AG10803 (cell line): ENCODE data around the gene RNF32.

ENCODE experiments used
- DNase-seq: peaks from one replicate; pipeline ENCODE4 v3.0.0; 2010; ENCODE audit warnings: low read depth
- H3K4me3 ChIP-seq: 2 replicates; pipeline ENCODE4 v1.5.1; 2011; ENCODE audit warnings: mild to moderate bottlenecking, low read length, control low read depth
- CTCF ChIP-seq: conservative IDR thresholded peaks from 2 replicates; pipeline ENCODE4 v1.5.1; 2011; ENCODE audit warnings: mild to moderate bottlenecking, low read length, control low read depth, inconsistent platforms

RNF32 gene

GRCh38 chr7:156657681-156658080 lies 17.1 kb downstream of the RNF32 start:
- TF ChIP-seq CTCF: no peak
- H3K4me3 ChIP-seq: no peak overlapping the region
- DNase-seq: no peak

GRCh38 chr7:156659203-156659602 lies 18.6 kb downstream of the RNF32 start:
- no peak for TF ChIP-seq CTCF
- no peak overlapping the region for H3K4me3 ChIP-seq
- no peak for DNase-seq

GRCh38 chr7:156659961-156660360 lies 19.4 kb downstream of the RNF32 start:
- no peak for TF ChIP-seq CTCF
- DNase-seq: no peak
- no peak overlapping the region for H3K4me3 ChIP-seq

- no peak for DNase-seq
- H3K4me3 ChIP-seq: no peak overlapping the region
- TF ChIP-seq CTCF: no peak
Measured at GRCh38 chr7:156661637-156662036, 21.1 kb downstream of the RNF32 start.

GRCh38 chr7:156662277-156662676 lies 21.7 kb downstream of the RNF32 start:
- H3K4me3 ChIP-seq: no peak overlapping the region
- no peak for TF ChIP-seq CTCF

GRCh38 chr7:156665101-156665500 lies 24.5 kb downstream of the RNF32 start:
- H3K4me3 ChIP-seq: no peak overlapping the region
- DNase-seq: no peak
- TF ChIP-seq CTCF: no peak

More at GRCh38 chr7:156662277-156662676, 21.7 kb downstream of the RNF32 start:
- no peak for DNase-seq

- no peak overlapping the region for H3K4me3 ChIP-seq
- no peak for TF ChIP-seq CTCF
- peak; percentile 3 for DNase-seq
Measured at GRCh38 chr7:156666368-156667109, 26.0 kb downstream of the RNF32 start.
